H9 (cell line): Measurements from ENCODE around the gene WDR88. TPM values are rescaled to one million over a fixed set of nuclear protein-coding genes. Genes with fewer than 3 reads are reported as not detected.

ENCODE experiments used
- DNase-seq: peaks from one replicate; pipeline ENCODE4 v3.0.0-alpha.2; 2017
- H2AFZ ChIP-seq: one replicate; pipeline ENCODE4 v1.6.1; 2013; ENCODE audit warnings: mild to moderate bottlenecking, low read length, control low read depth, moderate library complexity
- H2AK5ac ChIP-seq: 2 replicates; pipeline ENCODE4 v1.6.1; 2013; ENCODE audit warnings: low read length, control low read depth, mixed read lengths; ENCODE audit not compliant: insufficient read length
- H2BK120ac ChIP-seq: one replicate; pipeline ENCODE4 v1.6.1; 2013; ENCODE audit warnings: low read depth, mild to moderate bottlenecking, low read length, control low read depth, inconsistent platforms; ENCODE audit not compliant: poor library complexity, severe bottlenecking
- H2BK12ac ChIP-seq: 2 replicates; pipeline ENCODE4 v1.6.1; 2013; ENCODE audit warnings: low read length, control low read depth, mixed read lengths, low read depth; ENCODE audit not compliant: insufficient read length
- H2BK15ac ChIP-seq: 2 replicates; pipeline ENCODE4 v1.6.1; 2013; ENCODE audit warnings: low read depth, low read length, control low read depth
- H2BK20ac ChIP-seq: one replicate; pipeline ENCODE4 v1.6.1; 2013; ENCODE audit warnings: low read depth, mild to moderate bottlenecking, low read length, control low read depth, inconsistent platforms; ENCODE audit not compliant: poor library complexity, severe bottlenecking
- H2BK5ac ChIP-seq: 2 replicates; pipeline ENCODE4 v1.6.1; 2013; ENCODE audit warnings: low read length, control low read depth, mixed read lengths; ENCODE audit not compliant: insufficient read length
- H3K14ac ChIP-seq: 2 replicates; pipeline ENCODE4 v1.6.1; 2013; ENCODE audit warnings: low read length, control low read depth; ENCODE audit not compliant: insufficient read depth
- H3K18ac ChIP-seq: 2 replicates; pipeline ENCODE4 v1.6.1; 2013; ENCODE audit warnings: low read depth, mild to moderate bottlenecking, mixed read lengths, low read length, control low read depth; ENCODE audit not compliant: insufficient read length
- H3K23ac ChIP-seq: 2 replicates; pipeline ENCODE4 v1.6.1; 2013; ENCODE audit warnings: low read length, control low read depth, mixed read lengths, low read depth; ENCODE audit not compliant: insufficient read length
- H3K23me2 ChIP-seq: 2 replicates; pipeline ENCODE4 v1.6.1; 2013; ENCODE audit warnings: low read depth, mild to moderate bottlenecking, mixed read lengths, low read length, control low read depth; ENCODE audit not compliant: insufficient read length, poor library complexity, severe bottlenecking
- H3K27ac ChIP-seq: 2 replicates; pipeline ENCODE4 v1.5.1; 2013; ENCODE audit warnings: low read length, control low read depth, mixed read lengths, low read depth; ENCODE audit not compliant: insufficient read length
- H3K27me3 ChIP-seq: 2 replicates; pipeline ENCODE4 v1.6.1; 2013; ENCODE audit warnings: low read length, control low read depth, inconsistent platforms; ENCODE audit not compliant: insufficient read depth
- H3K4ac ChIP-seq: 2 replicates; pipeline ENCODE4 v1.6.1; 2013; ENCODE audit warnings: low read depth, mild to moderate bottlenecking, control low read depth, inconsistent platforms, low read length, moderate library complexity
- H3K4me1 ChIP-seq: 2 replicates; pipeline ENCODE4 v1.6.1; 2013; ENCODE audit warnings: low read length, control low read depth, inconsistent platforms; ENCODE audit not compliant: insufficient read depth
- H3K4me2 ChIP-seq: 2 replicates; pipeline ENCODE4 v1.6.1; 2013; ENCODE audit warnings: low read length, control low read depth, mixed read lengths; ENCODE audit not compliant: insufficient read length, insufficient read depth
- H3K56ac ChIP-seq: 2 replicates; pipeline ENCODE4 v1.6.1; 2013; ENCODE audit warnings: low read depth, mild to moderate bottlenecking, mixed read lengths, low read length, control low read depth; ENCODE audit not compliant: insufficient read length
- H3K79me1 ChIP-seq: 2 replicates; pipeline ENCODE4 v1.6.1; 2013; ENCODE audit warnings: low read depth, mild to moderate bottlenecking, moderate library complexity, low read length, control low read depth, inconsistent platforms; ENCODE audit not compliant: insufficient read depth, poor library complexity, severe bottlenecking
- H3K79me2 ChIP-seq: 2 replicates; pipeline ENCODE4 v1.6.1; 2013; ENCODE audit warnings: low read length, control low read depth, inconsistent platforms; ENCODE audit not compliant: insufficient read depth
- H3K9ac ChIP-seq: 2 replicates; pipeline ENCODE4 v1.6.1; 2013; ENCODE audit warnings: low read length, control low read depth, mixed read lengths; ENCODE audit not compliant: insufficient read length; ENCODE audit errors: extremely low read depth
- H3K9me3 ChIP-seq: one replicate; pipeline ENCODE4 v1.6.1; 2013; ENCODE audit warnings: low read depth, low read length, inconsistent platforms; ENCODE audit not compliant: control insufficient read depth
- H3T11ph ChIP-seq: one replicate; pipeline ENCODE4 v1.6.1; 2013; ENCODE audit warnings: mild to moderate bottlenecking, low read length, control low read depth, inconsistent platforms
- H4K20me1 ChIP-seq: one replicate; pipeline ENCODE4 v1.6.1; 2013; ENCODE audit not compliant: control insufficient read depth, insufficient read length, insufficient read depth
- H4K5ac ChIP-seq: 2 replicates; pipeline ENCODE4 v1.6.1; 2013; ENCODE audit warnings: low read depth, mild to moderate bottlenecking, mixed read lengths, low read length, control low read depth; ENCODE audit not compliant: insufficient read length
- H4K8ac ChIP-seq: replicated peaks from 2 replicates; pipeline ENCODE4 v1.6.1; 2013; ENCODE audit warnings: low read length, control low read depth, mixed read lengths, low read depth; ENCODE audit not compliant: insufficient read length
- H4K91ac ChIP-seq: 2 replicates; pipeline ENCODE4 v1.6.1; 2013; ENCODE audit warnings: low read depth, mild to moderate bottlenecking, moderate library complexity, mixed read lengths, low read length, control low read depth; ENCODE audit not compliant: insufficient read length
- H3K27ac Mint-ChIP-seq, 3 experiments: 2 replicates in 2 of 3; 3 replicates in 1 of 3; pipeline ENCODE4 v1.8.0; 2020 to 2021; ENCODE audit warnings: mixed read lengths in 3 of 3, mild to moderate bottlenecking in 1 of 3, moderate library complexity in 1 of 3
- H3K27me3 Mint-ChIP-seq: 2 replicates; pipeline ENCODE4 v1.8.0; 2021; ENCODE audit warnings: low read depth, mild to moderate bottlenecking, moderate library complexity, mixed read lengths
- H3K36me3 Mint-ChIP-seq, 3 experiments: 2 replicates in 2 of 3; 3 replicates in 1 of 3; pipeline ENCODE4 v1.8.0; 2020 to 2021; ENCODE audit warnings: low read depth in 3 of 3, mixed read lengths in 3 of 3; ENCODE audit not compliant: insufficient read depth in 1 of 3
- H3K4me1 Mint-ChIP-seq, 2 experiments: 2 replicates each; pipeline ENCODE4 v1.8.0; 2020; ENCODE audit warnings: mixed read lengths in 2 of 2
- H3K4me3 Mint-ChIP-seq, 2 experiments: 2 replicates in 1 of 2; 3 replicates in 1 of 2; pipeline ENCODE4 v1.8.0; 2020 to 2021; ENCODE audit warnings: mild to moderate bottlenecking in 2 of 2, mixed read lengths in 2 of 2, moderate library complexity in 1 of 2
- H3K9me3 Mint-ChIP-seq, 2 experiments: 2 replicates in 1 of 2; 3 replicates in 1 of 2; pipeline ENCODE4 v1.8.0; 2020; ENCODE audit warnings: mild to moderate bottlenecking in 2 of 2, mixed read lengths in 2 of 2, moderate library complexity in 1 of 2
- CTCF ChIP-seq: fragments of 200-600 bp; sonication (generic); conservative IDR thresholded peaks from 3 replicates; pipeline ENCODE4 v1.8.0; 2021; ENCODE audit warnings: antibody characterized with exemption, mild to moderate bottlenecking
- WGBS: extraction: QIAGEN DNeasy Blood & Tissue Kit; methylation state at CpG from one replicate; pipeline ENCODE4 v1.1.7; 2013; ENCODE audit warnings: missing lambda C conversion rate, low lambda C conversion rate, mixed read lengths; ENCODE audit not compliant: insufficient read length; ENCODE audit errors: extremely low coverage; 5-methylcytosine and 5-hydroxymethylcytosine counted together
- total RNA-seq: library from RNA; stranded (reverse); gene quantifications from 2 replicates; pipeline ENCODE4 v1.2.1, GENCODE V29; 2021

WDR88 gene
- total RNA-seq, 1 experiment from 2014 or later: not detected

DNA sequence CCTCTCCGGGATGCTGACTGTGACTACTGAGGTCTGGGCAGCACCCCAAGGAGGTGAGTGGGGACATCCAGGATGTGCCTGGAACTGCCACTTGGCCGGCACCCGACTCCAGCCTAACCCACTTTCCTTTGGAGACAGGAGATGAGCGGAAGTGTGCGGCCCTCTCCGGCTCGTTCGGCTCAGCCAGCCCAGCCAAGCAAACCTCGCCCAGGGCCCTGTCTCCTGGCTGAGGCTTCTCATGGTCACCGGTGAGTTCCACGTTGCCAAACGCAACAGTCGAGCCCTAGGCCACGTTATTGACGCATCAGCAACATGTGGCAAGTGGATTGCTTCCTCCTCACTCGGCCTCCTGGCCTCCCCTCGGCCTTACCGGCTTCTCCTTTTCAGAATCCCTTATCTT lies 88.2 kb downstream of the WDR88 start:
- peaks cover 30% of the 10 kb centered on the region for H3K27me3 Mint-ChIP-seq
- WGBS: no CpG with 5 or more reads among the region's 18 CpGs
- no peaks in the 10 kb centered on the region for H4K20me1 ChIP-seq
- H3K56ac ChIP-seq: no peak overlapping the region
- no peak overlapping the region for H2BK12ac ChIP-seq
- no peak overlapping the region for H3K4ac ChIP-seq
- H3T11ph ChIP-seq: no peak overlapping the region
- peaks cover 0 to 2% of the 10 kb centered on the region in 2 experiments; a peak in 1 of 5 replicates for H3K9me3 Mint-ChIP-seq
- no peak overlapping the region for H2BK120ac ChIP-seq
- H3K79me1 ChIP-seq: no peaks in the 10 kb centered on the region
- no peak overlapping the region for H3K27ac ChIP-seq
- H4K5ac ChIP-seq: no peak overlapping the region
- no peak overlapping the region for H2AK5ac ChIP-seq
- H3K4me2 ChIP-seq: no peak overlapping the region
- H4K8ac ChIP-seq: no peak overlapping the region
- H3K27ac Mint-ChIP-seq: no peak overlapping the region
- H2AFZ ChIP-seq: no peak overlapping the region
- no peak overlapping the region for H3K23ac ChIP-seq
- no peaks in the 10 kb centered on the region for H3K23me2 ChIP-seq
- H3K4me1 Mint-ChIP-seq: peaks cover 6 to 15% of the 10 kb centered on the region in 2 experiments
- H3K4me3 Mint-ChIP-seq: no peak overlapping the region
- H3K14ac ChIP-seq: no peak overlapping the region; the same call in 1 of the 2 replicates
- no peaks in the 10 kb centered on the region for H3K9me3 ChIP-seq
- no peak for TF ChIP-seq CTCF
- no peak overlapping the region for H2BK15ac ChIP-seq
- no peaks in the 10 kb centered on the region for H3K4me1 ChIP-seq
- H3K79me2 ChIP-seq: no peaks in the 10 kb centered on the region
- DNase-seq: no peak
- no peak overlapping the region for H3K9ac ChIP-seq
- no peak overlapping the region for H2BK20ac ChIP-seq
- H4K91ac ChIP-seq: no peak overlapping the region
- H3K27me3 ChIP-seq: peaks cover 7% of the 10 kb centered on the region; the same call in 1 of the 2 replicates
- H2BK5ac ChIP-seq: no peak overlapping the region
- no peaks in the 10 kb centered on the region for H3K36me3 Mint-ChIP-seq
- H3K18ac ChIP-seq: no peak overlapping the region
